ENCODE measurements around the gene TARP.

The TARP gene

DNA sequence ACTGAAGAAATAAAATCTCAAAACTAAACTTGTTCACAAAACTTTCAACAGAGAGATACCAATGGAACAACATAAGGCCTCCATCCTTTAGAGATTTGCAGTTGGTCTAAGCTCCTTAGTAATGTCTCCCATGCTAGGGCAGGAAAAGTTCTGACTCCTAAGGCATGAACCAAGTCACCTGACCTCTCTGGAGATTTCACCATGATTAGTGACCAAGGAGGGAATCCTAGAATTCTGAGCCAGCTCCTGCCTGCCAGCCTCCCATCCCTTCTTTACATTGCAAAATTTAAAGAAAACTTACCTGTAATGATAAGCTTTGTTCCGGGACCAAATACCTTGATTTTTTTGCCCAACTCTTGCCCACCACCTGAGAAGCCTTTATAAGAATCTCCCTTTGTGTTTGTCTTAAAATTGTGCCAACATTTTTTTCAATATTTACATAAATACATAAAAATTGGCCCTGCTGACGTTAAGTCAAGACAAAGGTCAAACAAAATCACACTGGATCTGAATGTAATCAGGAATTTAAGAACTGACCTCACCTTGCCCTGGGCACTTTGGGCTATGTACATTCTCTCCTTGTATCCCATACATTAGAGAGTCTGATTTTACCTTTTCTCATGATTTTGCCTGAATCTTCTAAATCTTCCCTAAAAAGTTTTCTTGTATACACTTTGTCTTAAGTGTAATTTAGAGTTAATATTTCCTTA lies at the start of gene TARP:
Gene TARP, minus strand, starts transcription at position 351 of the 710 bp plus-strand sequence.
- Mint-ChIP-seq H3K36me3 (ENCODE audit: low read depth) (no peaks in the 10 kb centered on the region), H3K27ac (no peak within 1 kb of the TSS)

DNA sequence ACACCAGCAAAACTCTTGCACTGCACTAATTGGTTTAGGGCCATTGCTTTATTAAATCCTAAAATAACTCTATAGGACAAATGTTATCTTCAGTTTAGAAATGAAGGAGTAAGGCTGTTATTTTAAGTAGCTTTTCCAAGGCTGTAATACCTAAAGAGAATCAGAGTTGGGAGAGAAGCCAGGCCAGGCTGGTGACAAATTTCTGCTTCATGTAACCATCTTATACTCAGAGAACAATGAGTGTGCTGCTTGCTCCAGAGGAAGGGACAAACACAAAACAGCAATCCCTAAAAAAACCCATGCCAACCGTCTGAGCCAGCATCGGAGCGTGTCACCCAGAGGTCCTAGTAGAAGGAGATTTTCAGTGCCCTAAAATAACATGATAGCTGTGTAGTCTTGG lies 49.7 kb upstream of the TARP start:
- Mint-ChIP-seq H3K27ac (no peak overlapping the region), H3K4me1 (ENCODE audit: low read depth) (peaks cover 27% of the 10 kb centered on the region), H3K9me3 (no peaks in the 10 kb centered on the region), H3K4me3 (no peak overlapping the region), H3K27me3 (no peaks in the 10 kb centered on the region), H3K36me3 (ENCODE audit: low read depth) (peaks cover 12% of the 10 kb centered on the region)
- intact Hi-C loops (cut with micrococcal nuclease), result no loop called here

More for the DNA sequence above, at the start of gene TARP:
- no peaks in the 10 kb centered on the region for H3K9me3 Mint-ChIP-seq
- H3K4me1 Mint-ChIP-seq (ENCODE audit: low read depth), result peaks cover 24% of the 10 kb centered on the region
- no peak within 1 kb of the TSS for H3K4me3 Mint-ChIP-seq
- intact Hi-C loops (cut with micrococcal nuclease), result no loop called here
- peaks cover 3% of the 10 kb centered on the region for H3K27me3 Mint-ChIP-seq

DNA sequence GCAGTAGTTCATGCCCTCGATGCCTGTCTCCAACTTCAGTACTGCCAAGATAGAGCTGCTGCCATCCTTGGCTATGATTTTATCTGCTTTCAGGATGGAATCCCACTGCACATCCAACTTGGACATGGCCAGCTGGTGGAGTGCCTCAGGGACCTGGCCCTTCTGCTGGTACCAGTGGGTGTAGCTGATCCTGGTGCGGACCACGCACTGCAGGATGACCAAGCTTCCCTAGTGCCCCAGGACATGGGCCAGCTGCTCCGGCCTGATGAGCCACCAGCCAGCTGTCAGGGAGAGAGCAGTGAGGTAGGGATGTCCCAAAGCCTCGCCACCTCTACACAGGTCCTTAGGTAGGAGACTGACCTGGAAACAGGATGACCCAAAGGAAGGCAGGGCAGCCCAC lies 49.0 kb upstream of the TARP start:
- H3K27ac Mint-ChIP-seq, result no peak overlapping the region

DNA sequence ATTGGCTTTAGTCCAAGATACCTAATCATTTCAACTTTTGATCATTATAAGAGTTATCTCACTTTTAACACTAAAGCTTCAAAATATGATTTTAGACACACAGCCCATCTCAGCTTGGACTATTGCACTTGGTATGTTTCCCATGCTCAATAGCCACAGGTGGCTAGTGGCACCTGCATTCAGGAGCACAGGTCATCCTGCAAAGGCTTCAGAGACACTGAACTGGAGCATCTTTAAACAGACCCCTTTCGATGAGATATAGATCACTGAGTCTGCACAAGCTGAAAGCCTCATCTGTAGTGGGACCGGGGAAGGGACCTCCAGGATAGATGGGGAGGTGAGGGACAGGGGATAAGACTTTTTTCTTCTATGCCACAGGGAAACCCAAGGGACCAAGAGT lies 48.5 kb upstream of the TARP start:
- peaks cover 5% of the 10 kb centered on the region for H3K27me3 Mint-ChIP-seq
- no peaks in the 10 kb centered on the region for H3K9me3 Mint-ChIP-seq
- H3K4me1 Mint-ChIP-seq (ENCODE audit: low read depth), result peaks cover 38% of the 10 kb centered on the region
- no peak overlapping the region for H3K4me3 Mint-ChIP-seq
- intact Hi-C loops (cut with micrococcal nuclease), result no loop called here
- H3K36me3 Mint-ChIP-seq (ENCODE audit: low read depth), result peaks cover 8% of the 10 kb centered on the region
- no peak overlapping the region for H3K27ac Mint-ChIP-seq

More for the DNA sequence above, 49.0 kb upstream of the TARP start:
- Mint-ChIP-seq H3K9me3 (no peaks in the 10 kb centered on the region), H3K4me3 (no peak overlapping the region), H3K27me3 (peaks cover 5% of the 10 kb centered on the region), H3K4me1 (ENCODE audit: low read depth) (peaks cover 34% of the 10 kb centered on the region), H3K36me3 (ENCODE audit: low read depth) (peaks cover 12% of the 10 kb centered on the region)
- intact Hi-C loops (cut with micrococcal nuclease), result no loop called here

DNA sequence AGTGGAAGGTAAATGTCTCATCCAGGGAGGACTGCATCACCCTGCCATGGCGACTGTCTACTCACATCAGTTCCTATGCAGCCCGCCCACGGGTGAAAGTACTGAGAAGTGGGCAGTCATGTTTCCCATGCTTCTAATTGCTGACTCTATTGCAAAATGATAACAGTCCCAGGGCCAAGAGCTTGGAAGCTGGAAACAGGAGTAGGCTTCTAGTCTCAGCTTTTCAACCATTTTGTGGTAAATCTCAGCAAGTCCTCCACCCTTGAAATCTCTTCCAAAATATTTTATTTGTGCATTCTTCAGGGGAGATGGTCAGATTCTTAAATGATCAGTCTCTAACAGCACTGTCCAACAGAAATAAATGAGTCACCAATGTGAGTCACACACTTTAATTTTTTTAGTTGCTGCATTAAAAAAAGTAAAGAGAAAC lies 48.1 kb upstream of the TARP start:
- H3K9me3 Mint-ChIP-seq, result no peaks in the 10 kb centered on the region
- peaks cover 6% of the 10 kb centered on the region for H3K36me3 Mint-ChIP-seq (ENCODE audit: low read depth)
- no peak overlapping the region for H3K27ac Mint-ChIP-seq
- H3K4me1 Mint-ChIP-seq (ENCODE audit: low read depth), result peaks cover 38% of the 10 kb centered on the region
- H3K27me3 Mint-ChIP-seq, result peaks cover 5% of the 10 kb centered on the region
- no peak overlapping the region for H3K4me3 Mint-ChIP-seq
- intact Hi-C loops (cut with micrococcal nuclease), result no loop called here

DNA sequence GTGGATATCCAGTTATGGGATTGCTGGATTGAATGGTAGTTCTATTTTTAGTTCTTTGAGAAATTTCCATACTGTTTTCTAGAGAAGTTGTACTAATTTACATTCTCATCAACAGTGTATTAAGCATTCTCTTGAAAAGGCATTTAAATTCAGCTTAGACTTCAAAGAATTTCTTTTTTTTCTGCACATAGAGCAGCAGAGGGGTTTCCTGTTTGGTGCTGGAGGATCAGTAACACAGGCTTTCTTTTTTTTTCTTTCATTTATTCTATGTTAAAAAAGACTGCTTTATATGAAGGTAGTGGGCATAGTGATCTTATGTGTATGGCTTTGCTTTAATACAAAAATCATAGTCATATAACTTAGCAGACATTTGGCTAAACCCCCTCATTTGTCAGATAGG lies 47.6 kb upstream of the TARP start:
- Mint-ChIP-seq H3K9me3 (no peaks in the 10 kb centered on the region), H3K27ac (no peak overlapping the region), H3K27me3 (peaks cover 5% of the 10 kb centered on the region), H3K36me3 (ENCODE audit: low read depth) (peaks cover 6% of the 10 kb centered on the region), H3K4me3 (no peak overlapping the region), H3K4me1 (ENCODE audit: low read depth) (peaks cover 38% of the 10 kb centered on the region)
- intact Hi-C loops (cut with micrococcal nuclease), result no loop called here

DNA sequence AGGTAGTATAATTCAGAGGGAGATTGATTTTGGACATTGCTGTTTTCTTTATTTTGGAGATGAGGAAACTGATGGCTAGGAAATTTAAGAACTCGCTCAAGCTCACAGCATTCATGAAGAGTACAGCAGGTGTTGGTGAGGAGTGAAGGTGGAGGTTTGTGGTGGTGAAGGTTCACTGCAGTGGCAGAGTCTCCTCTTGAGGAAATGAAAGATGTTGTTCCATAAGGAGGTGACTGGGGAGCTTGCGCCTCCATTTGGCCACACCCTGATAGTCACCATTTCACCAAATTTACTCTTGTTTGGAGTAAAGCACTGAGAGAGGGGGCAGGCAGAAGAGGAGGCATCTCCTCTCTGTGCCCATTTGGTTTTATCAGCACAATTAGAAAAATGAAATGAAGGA lies 46.4 kb upstream of the TARP start:
- intact Hi-C loops (cut with micrococcal nuclease), result loop anchor here (5.0 kb wide), 2 partner anchors 103 to 213 kb away; no protein-coding TSS in a partner anchor
- Mint-ChIP-seq H3K36me3 (ENCODE audit: low read depth) (no peaks in the 10 kb centered on the region), H3K4me3 (no peak overlapping the region)

DNA sequence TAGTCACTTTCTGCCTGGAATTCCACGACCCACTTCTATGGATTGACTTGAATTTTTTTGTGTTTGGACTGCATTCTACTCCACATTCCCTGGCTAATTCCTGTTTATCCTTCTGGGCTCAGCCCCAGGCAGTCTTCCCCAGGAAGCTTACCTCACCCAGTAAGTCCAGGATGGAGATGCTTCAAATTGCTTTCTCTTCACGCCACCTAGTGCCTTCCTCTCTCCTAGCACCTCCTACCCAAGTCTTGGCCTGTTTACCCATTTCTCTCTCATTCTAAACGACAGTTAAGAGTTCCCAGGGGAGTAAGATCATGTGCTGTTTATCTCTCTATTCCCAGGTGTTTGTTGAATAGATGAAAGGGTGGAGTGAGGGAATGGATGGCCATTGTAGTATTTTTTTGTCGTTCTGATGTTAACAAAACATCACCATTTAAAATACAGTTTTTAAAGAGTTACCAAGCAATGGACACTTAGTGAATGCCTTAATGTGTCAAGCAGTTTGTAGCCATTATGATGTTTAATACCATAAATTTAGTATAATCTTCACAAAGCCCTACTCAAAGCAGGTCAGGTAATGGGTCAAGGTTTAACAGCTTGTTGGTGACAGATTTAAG lies 45.5 kb upstream of the TARP start:
- H3K36me3 Mint-ChIP-seq (ENCODE audit: low read depth), result no peaks in the 10 kb centered on the region
- no peak overlapping the region for H3K4me3 Mint-ChIP-seq
- peaks cover 5% of the 10 kb centered on the region for H3K27me3 Mint-ChIP-seq
- intact Hi-C loops (cut with micrococcal nuclease), result loop anchor here (5.0 kb wide), 2 partner anchors 102 to 212 kb away; no protein-coding TSS in a partner anchor
- no peak overlapping the region for H3K27ac Mint-ChIP-seq
- H3K9me3 Mint-ChIP-seq, result no peaks in the 10 kb centered on the region
- H3K4me1 Mint-ChIP-seq (ENCODE audit: low read depth), result peaks cover 38% of the 10 kb centered on the region

More for the DNA sequence above, 46.4 kb upstream of the TARP start:
- no peak overlapping the region for H3K27ac Mint-ChIP-seq
- no peaks in the 10 kb centered on the region for H3K9me3 Mint-ChIP-seq
- peaks cover 38% of the 10 kb centered on the region for H3K4me1 Mint-ChIP-seq (ENCODE audit: low read depth)
- peaks cover 5% of the 10 kb centered on the region for H3K27me3 Mint-ChIP-seq

DNA sequence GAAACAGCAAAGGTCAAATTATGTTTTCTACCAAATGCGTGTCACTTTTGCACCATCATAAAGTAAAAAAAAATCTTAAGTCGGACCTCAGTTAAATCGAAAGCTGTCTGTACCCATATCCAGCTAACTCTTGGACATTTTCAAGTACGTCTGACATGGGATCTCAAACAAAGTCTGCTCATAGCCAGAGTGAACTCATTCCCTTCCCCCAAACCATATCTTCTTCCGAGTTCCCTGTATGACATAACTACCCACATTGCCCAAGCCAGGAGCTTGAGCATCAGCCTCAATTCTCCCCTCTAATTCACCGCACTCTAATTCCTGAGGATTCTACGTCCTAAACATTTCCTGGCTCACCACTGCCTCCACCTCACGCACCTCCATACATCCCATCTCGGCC lies 44.8 kb upstream of the TARP start:
- H3K27ac Mint-ChIP-seq, result no peak overlapping the region
- H3K9me3 Mint-ChIP-seq, result no peaks in the 10 kb centered on the region
- H3K4me1 Mint-ChIP-seq (ENCODE audit: low read depth), result peaks cover 38% of the 10 kb centered on the region
- no peak overlapping the region for H3K4me3 Mint-ChIP-seq
- peaks cover 5% of the 10 kb centered on the region for H3K27me3 Mint-ChIP-seq
- intact Hi-C loops (cut with micrococcal nuclease), result loop anchor here (5.0 kb wide), 2 partner anchors 101 to 211 kb away; no protein-coding TSS in a partner anchor
- no peaks in the 10 kb centered on the region for H3K36me3 Mint-ChIP-seq (ENCODE audit: low read depth)

DNA sequence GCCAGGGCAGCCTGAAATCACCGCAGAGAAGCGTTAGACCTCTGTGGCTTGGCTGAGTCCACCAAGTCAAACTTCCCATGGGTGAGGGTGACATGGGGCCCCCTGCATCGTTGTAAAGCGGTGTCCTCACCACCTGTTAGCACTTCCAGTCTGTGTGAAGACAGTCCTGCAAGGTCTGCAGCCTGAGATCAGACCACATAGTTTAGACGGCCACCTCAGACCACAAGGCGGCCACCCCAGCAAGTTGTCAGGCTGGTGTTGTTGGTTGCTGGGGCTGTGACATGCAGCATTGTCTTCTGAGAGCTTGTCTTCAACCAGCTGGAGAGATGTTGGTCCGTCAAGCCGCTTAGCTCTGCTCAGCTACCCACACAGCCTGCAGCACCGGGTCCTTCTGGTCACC lies 44.1 kb upstream of the TARP start:
- no peaks in the 10 kb centered on the region for H3K9me3 Mint-ChIP-seq
- no peak overlapping the region for H3K4me3 Mint-ChIP-seq
- peaks cover 5% of the 10 kb centered on the region for H3K27me3 Mint-ChIP-seq
- no peaks in the 10 kb centered on the region for H3K36me3 Mint-ChIP-seq (ENCODE audit: low read depth)
- peaks cover 42% of the 10 kb centered on the region for H3K4me1 Mint-ChIP-seq (ENCODE audit: low read depth)
- no peak overlapping the region for H3K27ac Mint-ChIP-seq
- intact Hi-C loops (cut with micrococcal nuclease), result loop anchor here (5.0 kb wide), 2 partner anchors 100 to 210 kb away; no protein-coding TSS in a partner anchor

DNA sequence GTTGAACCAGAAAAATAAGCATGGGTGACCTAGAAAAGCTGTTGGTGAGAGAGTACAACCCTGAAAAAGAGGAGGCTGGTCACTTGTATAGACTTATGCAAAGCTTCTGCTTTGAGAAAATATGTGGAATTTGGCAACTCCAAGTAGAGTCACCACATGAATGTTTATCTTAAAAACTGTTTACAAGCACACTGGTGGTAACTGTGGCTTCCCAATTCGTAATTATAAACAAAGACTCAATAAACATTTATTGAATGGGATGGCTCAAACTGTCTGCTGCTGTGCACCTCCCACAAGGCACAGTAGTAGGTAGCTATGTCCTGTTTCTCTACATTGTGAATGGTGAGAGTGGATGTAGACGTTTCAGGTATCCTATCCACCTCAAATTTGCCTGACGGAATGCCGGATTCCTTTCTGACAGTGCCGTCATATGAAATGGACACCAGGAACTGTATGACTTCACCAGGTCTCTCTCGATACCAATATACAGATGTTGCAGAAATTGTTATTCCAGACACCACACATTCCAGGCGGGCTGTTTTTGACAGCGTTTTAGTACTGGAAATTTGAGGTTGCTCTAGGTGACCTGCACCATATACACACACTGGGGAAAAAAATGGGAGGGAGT lies 43.4 kb upstream of the TARP start:
- H3K36me3 Mint-ChIP-seq (ENCODE audit: low read depth), result no peaks in the 10 kb centered on the region
- H3K4me3 Mint-ChIP-seq, result no peak overlapping the region
- H3K27ac Mint-ChIP-seq, result no peak overlapping the region
- H3K4me1 Mint-ChIP-seq (ENCODE audit: low read depth), result peaks cover 39% of the 10 kb centered on the region
- H3K27me3 Mint-ChIP-seq, result peaks cover 5% of the 10 kb centered on the region
- no peaks in the 10 kb centered on the region for H3K9me3 Mint-ChIP-seq
- intact Hi-C loops (cut with micrococcal nuclease), result loop anchor here (5.0 kb wide), 2 partner anchors 100 to 210 kb away; no protein-coding TSS in a partner anchor

DNA sequence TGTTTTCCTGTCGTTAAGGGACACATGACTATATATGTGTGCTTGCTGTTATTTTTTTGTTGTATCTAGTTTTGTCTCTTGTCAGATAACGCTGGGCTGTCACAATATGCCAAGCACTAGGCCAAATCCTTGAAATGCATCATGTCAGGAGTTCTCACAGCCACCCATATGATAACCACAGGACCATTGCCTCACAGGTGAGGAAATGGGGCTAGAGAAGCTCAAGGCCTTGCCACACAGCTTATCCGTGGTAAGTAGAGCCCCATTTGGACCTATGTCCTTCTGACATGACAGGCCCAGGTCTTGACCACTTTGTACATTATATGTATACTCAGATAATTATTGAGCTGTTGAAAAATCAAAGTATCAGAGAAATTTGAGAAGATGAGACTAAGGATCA lies 42.0 kb upstream of the TARP start:
- Mint-ChIP-seq H3K4me1 (ENCODE audit: low read depth) (peaks cover 46% of the 10 kb centered on the region), H3K4me3 (no peak overlapping the region), H3K36me3 (ENCODE audit: low read depth) (no peaks in the 10 kb centered on the region), H3K27ac (no peak overlapping the region), H3K9me3 (no peaks in the 10 kb centered on the region), H3K27me3 (peaks cover 5% of the 10 kb centered on the region)
- intact Hi-C loops (cut with micrococcal nuclease), result loop anchor here (5.0 kb wide), 2 partner anchors 98 to 208 kb away; no protein-coding TSS in a partner anchor

DNA sequence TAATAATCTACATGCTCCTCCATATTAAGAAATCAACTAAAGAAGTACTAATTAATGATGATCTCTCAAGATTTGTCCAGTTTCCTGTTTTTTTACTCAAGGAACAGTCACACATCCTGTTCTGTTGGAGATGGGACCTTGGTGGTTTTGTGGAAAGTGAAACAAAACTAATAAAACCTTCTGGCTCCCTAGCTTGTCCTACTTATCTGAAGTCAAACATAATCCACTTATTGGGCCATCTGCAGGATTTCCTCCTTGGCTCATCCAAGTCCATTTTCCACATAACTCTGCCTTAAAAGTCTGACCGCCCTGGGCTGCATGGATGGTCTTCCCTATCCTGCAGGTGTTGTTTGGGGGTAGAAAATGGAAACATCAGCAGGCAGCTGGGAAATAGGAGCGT lies 39.4 kb upstream of the TARP start:
- Mint-ChIP-seq H3K36me3 (ENCODE audit: low read depth) (no peaks in the 10 kb centered on the region), H3K27ac (peak overlapping the region; percentile 67), H3K4me3 (peak overlapping the region; percentile 53), H3K9me3 (no peaks in the 10 kb centered on the region), H3K27me3 (peaks cover 3% of the 10 kb centered on the region), H3K4me1 (ENCODE audit: low read depth) (peaks cover 46% of the 10 kb centered on the region)
- intact Hi-C loops (cut with micrococcal nuclease), result loop anchor here (5.0 kb wide), 1 partner anchor 36 kb away; no protein-coding TSS in a partner anchor
